Measurements from ENCODE around the gene EYS.

Gene EYS

GRCh38 chr6:63887002-63887751, 1819.8 kb downstream of the EYS start:
- H3K27ac ChIP-seq (ENCODE audit: low read depth, low read length): no peak overlapping the region
- no peak overlapping the region for H3K4me3 ChIP-seq (ENCODE audit: low read length)
- H3K4me1 ChIP-seq (ENCODE audit: control insufficient read depth, low read length): no peaks in the 10 kb centered on the region
- TF ChIP-seq EZH2phosphoT487 (IDR thresholded peaks at IDR 0.05; ENCODE audit: borderline replicate concordance, low read length): no peak
- no peak for TF ChIP-seq CTCF (IDR thresholded peaks at IDR 0.05; ENCODE audit: low read depth, low read length, poor library complexity, severe bottlenecking)
- H3K9me3 ChIP-seq (ENCODE audit: control insufficient read depth, insufficient read depth, low read length): no peaks in the 10 kb centered on the region
- H3F3A ChIP-seq (ENCODE audit: control insufficient read depth, insufficient read depth): no peaks in the 10 kb centered on the region
- H3K9me2 ChIP-seq (replicated peaks; ENCODE audit: control insufficient read depth, low read length): no peaks in the 10 kb centered on the region
- H3K36me3 ChIP-seq (ENCODE audit: control insufficient read depth, low read length): no peaks in the 10 kb centered on the region
- no peaks in the 10 kb centered on the region for H3K79me2 ChIP-seq (ENCODE audit: control insufficient read depth, low read length)
- H3K4me2 ChIP-seq (ENCODE audit: low read length): no peak overlapping the region
- no peaks in the 10 kb centered on the region for H4K20me1 ChIP-seq (ENCODE audit: control insufficient read depth, insufficient read depth, low read depth, low read length)
- H3K27me3 ChIP-seq (ENCODE audit: control insufficient read depth, low read length): no peaks in the 10 kb centered on the region

GRCh38 chr6:63886341-63886740, 1820.7 kb downstream of the EYS start:
- no peaks in the 10 kb centered on the region for H3K4me1 ChIP-seq (ENCODE audit: control insufficient read depth, low read length)
- no peak overlapping the region for H3K4me3 ChIP-seq (ENCODE audit: low read length)
- H4K20me1 ChIP-seq (ENCODE audit: control insufficient read depth, insufficient read depth, low read depth, low read length): no peaks in the 10 kb centered on the region
- H3K27me3 ChIP-seq (ENCODE audit: control insufficient read depth, low read length): no peaks in the 10 kb centered on the region
- H3K79me2 ChIP-seq (ENCODE audit: control insufficient read depth, low read length): no peaks in the 10 kb centered on the region
- H3K4me2 ChIP-seq (ENCODE audit: low read length): no peak overlapping the region
- H3K9me2 ChIP-seq (replicated peaks; ENCODE audit: control insufficient read depth, low read length): no peaks in the 10 kb centered on the region
- H3K36me3 ChIP-seq (ENCODE audit: control insufficient read depth, low read length): no peaks in the 10 kb centered on the region
- H3F3A ChIP-seq (ENCODE audit: control insufficient read depth, insufficient read depth): no peaks in the 10 kb centered on the region
- no peaks in the 10 kb centered on the region for H3K9me3 ChIP-seq (ENCODE audit: control insufficient read depth, insufficient read depth, low read length)
- no peak overlapping the region for H3K27ac ChIP-seq (ENCODE audit: low read depth, low read length)
- TF ChIP-seq CTCF (IDR thresholded peaks at IDR 0.05; ENCODE audit: low read depth, low read length, poor library complexity, severe bottlenecking) (no peak), EZH2phosphoT487 (IDR thresholded peaks at IDR 0.05; ENCODE audit: borderline replicate concordance, low read length) (no peak)

- Histone ChIP-seq H3K79me2 (ENCODE audit: control insufficient read depth, low read length) (no peaks in the 10 kb centered on the region), H3K27ac (ENCODE audit: low read depth, low read length) (no peak overlapping the region), H3F3A (ENCODE audit: control insufficient read depth, insufficient read depth) (no peaks in the 10 kb centered on the region), H3K4me2 (ENCODE audit: low read length) (no peak overlapping the region), H3K27me3 (ENCODE audit: control insufficient read depth, low read length) (no peaks in the 10 kb centered on the region), H3K4me1 (ENCODE audit: control insufficient read depth, low read length) (no peaks in the 10 kb centered on the region), H4K20me1 (ENCODE audit: control insufficient read depth, insufficient read depth, low read depth, low read length) (no peaks in the 10 kb centered on the region), H3K36me3 (ENCODE audit: control insufficient read depth, low read length) (no peaks in the 10 kb centered on the region), H3K9me3 (ENCODE audit: control insufficient read depth, insufficient read depth, low read length) (no peaks in the 10 kb centered on the region), H3K9me2 (replicated peaks; ENCODE audit: control insufficient read depth, low read length) (no peaks in the 10 kb centered on the region), H3K4me3 (ENCODE audit: low read length) (no peak overlapping the region)
- TF ChIP-seq EZH2phosphoT487 (IDR thresholded peaks at IDR 0.05; ENCODE audit: borderline replicate concordance, low read length): no peak
- TF ChIP-seq CTCF (IDR thresholded peaks at IDR 0.05; ENCODE audit: low read depth, low read length, poor library complexity, severe bottlenecking): no peak
Observed at GRCh38 chr6:63883597-63883996, 1823.4 kb downstream of the EYS start.
